ES-I3 (cell line): ENCODE measurements around the gene APOBEC3A.
"Not testable (repeated sequence)": the region's sequence is repeated elsewhere in the genome, so short reads cannot be mapped to it uniquely, and the experiment has no call there.

ENCODE experiments used
- H3K36me3 ChIP-seq: 2 replicates; pipeline ENCODE4 v1.6.1; 2013; ENCODE audit warnings: mild to moderate bottlenecking, low read length, control low read depth, moderate library complexity; ENCODE audit not compliant: insufficient read depth
- H3K4me1 ChIP-seq: 2 replicates; pipeline ENCODE4 v1.6.1; 2013; ENCODE audit warnings: mild to moderate bottlenecking, control low read depth, low read length; ENCODE audit not compliant: insufficient read depth
- H3K9ac ChIP-seq: 2 replicates; pipeline ENCODE4 v1.6.1; 2013; ENCODE audit warnings: low read depth, mild to moderate bottlenecking, low read length, moderate library complexity
- H3K9me3 ChIP-seq: 2 replicates; pipeline ENCODE4 v1.6.1; 2013; ENCODE audit warnings: mild to moderate bottlenecking, low read length, moderate library complexity; ENCODE audit not compliant: control insufficient read depth, insufficient read depth

Gene APOBEC3A

DNA sequence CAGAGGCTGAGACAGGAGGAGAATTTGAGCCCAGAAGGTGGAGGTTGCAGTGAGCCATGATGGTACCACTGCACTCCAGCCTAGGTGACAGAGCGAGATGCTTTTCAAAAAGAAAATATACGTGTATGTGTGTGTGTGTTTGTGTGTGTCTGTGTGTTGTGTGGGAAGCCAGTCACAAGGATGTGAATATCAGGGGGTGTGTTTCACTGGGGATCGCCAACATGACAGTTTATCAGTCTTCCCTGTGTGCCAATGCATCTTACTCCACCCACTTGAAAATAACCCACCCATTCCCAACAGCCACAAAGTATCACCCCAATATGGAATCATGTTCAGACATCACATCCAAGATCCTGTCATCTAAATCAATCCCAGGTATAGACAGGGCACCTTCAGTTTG lies 14.4 kb downstream of the APOBEC3A start:
- H3K36me3 ChIP-seq: no peaks in the 10 kb centered on the region
- no peaks in the 10 kb centered on the region for H3K9me3 ChIP-seq
- no peak overlapping the region for H3K9ac ChIP-seq
- H3K4me1 ChIP-seq: no peaks in the 10 kb centered on the region

GRCh38 chr22:38972558-38972957 lies 15.1 kb downstream of the APOBEC3A start:
- H3K9ac ChIP-seq: no peak overlapping the region
- peaks cover 5% of the 10 kb centered on the region for H3K9me3 ChIP-seq
- H3K36me3 ChIP-seq: no peaks in the 10 kb centered on the region
- no peaks in the 10 kb centered on the region for H3K4me1 ChIP-seq

DNA sequence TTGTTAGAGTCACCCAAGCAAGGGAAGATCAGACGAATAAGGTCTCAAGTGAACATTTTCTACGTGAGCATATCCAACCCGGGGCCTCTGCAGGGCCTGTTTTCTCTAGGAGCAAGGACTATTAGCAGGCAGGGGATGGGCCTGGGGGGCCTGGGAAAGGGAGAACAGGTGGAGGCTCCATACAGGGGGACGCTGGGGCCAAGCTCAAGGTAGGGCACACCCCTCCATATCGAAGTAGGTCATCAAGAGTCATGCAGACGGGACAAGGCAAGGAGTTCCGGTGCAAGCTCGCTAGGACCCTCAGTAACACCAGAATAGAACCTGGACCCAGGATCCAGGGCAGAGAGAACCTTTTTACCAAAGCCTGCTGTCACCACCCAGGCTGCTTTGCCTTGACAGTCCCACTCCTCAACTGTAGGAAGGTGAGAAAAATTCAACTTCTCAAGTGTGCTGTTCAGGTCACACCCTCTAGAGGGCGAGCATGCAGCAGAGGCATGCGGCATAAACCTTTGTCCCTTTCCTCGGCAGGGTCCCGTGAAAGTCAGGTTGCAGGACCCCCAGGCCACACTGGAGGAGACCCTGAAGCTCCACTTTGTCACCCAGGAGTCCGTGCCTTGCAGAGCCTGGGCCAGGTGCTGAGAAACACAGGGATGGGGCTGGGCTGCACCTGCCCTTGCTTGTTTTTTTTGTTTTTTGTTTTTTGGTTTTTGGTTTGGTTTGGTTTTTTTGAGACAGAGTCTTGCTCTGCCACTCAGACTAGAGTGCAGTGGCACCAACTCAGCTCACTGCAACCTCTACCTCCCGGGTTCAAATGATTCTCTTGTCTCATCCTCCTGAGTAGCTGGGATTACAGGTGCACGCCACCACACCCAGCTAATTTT lies 16.1 kb downstream of the APOBEC3A start:
- Histone ChIP-seq H3K9me3 (peaks cover 6% of the 10 kb centered on the region), H3K36me3 (no peaks in the 10 kb centered on the region), H3K9ac (no peak overlapping the region), H3K4me1 (no peaks in the 10 kb centered on the region)

GRCh38 chr22:38974170-38974825 lies 16.9 kb downstream of the APOBEC3A start:
- no peaks in the 10 kb centered on the region for H3K36me3 ChIP-seq
- peaks cover 6% of the 10 kb centered on the region for H3K9me3 ChIP-seq
- H3K9ac ChIP-seq: no peak overlapping the region
- no peaks in the 10 kb centered on the region for H3K4me1 ChIP-seq

DNA sequence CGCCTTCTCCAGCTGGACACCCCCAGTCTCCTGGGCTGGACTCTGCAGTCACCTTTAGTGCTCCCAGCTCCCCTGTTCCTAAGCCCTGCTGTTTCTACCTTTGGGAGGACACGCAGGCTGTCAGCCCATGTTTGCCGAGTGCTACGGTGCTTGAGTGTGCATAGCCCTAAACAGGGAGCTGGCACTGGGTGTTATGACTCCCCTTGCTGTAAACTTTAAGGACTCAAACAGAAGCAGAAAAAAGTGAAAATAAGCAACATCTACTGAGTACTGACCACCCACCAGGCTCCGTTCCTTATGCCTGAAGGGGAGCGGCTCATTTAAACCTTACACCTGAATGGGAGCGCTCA lies 17.4 kb downstream of the APOBEC3A start:
- H3K36me3 ChIP-seq: no peaks in the 10 kb centered on the region
- H3K4me1 ChIP-seq: no peaks in the 10 kb centered on the region
- H3K9me3 ChIP-seq: peaks cover 6% of the 10 kb centered on the region
- no peak overlapping the region for H3K9ac ChIP-seq

GRCh38 chr22:38977289-38977688 lies 19.9 kb downstream of the APOBEC3A start:
- H3K9me3 ChIP-seq, H3K9ac ChIP-seq, H3K36me3 ChIP-seq, H3K4me1 ChIP-seq: not testable (repeated sequence)

DNA sequence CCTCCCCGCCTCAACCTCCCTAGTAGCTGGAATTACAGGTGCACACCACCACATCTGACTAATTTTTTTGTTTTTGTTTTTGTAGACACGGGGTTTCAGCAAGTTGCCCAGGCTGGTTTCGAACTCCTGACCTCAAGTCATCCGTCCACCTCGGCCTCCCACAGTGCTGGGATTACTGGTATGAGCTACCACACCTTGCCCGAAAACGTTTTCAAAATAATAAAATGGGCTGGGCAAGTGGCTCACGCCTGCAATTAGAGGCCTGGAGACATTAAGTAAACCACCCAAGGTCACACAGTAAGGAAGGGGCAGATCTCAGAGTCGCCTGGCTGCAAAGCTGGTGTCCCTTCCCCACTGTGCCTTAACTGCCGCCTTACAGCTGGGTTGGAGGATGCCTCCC lies 23.2 kb downstream of the APOBEC3A start:
- not testable (repeated sequence) for H3K36me3 ChIP-seq, H3K9ac ChIP-seq, H3K4me1 ChIP-seq
- H3K9me3 ChIP-seq: peaks cover 18% of the 10 kb centered on the region

GRCh38 chr22:38981005-38981991 lies 23.9 kb downstream of the APOBEC3A start:
- Histone ChIP-seq H3K9me3 (peaks cover 18% of the 10 kb centered on the region), H3K36me3 (no peaks in the 10 kb centered on the region), H3K9ac (no peak overlapping the region), H3K4me1 (peaks cover 8% of the 10 kb centered on the region; the same call in 1 of the 2 replicates)

- Histone ChIP-seq H3K9me3 (peaks cover 16% of the 10 kb centered on the region), H3K9ac (no peak within 1 kb of the TSS), H3K4me1 (peaks cover 10% of the 10 kb centered on the region; the same call in 1 of the 2 replicates)
These were observed 24.9 kb downstream of the APOBEC3A start, which contains the start of gene APOBEC3B for GRCh38 chr22:38981992-38982927. Gene APOBEC3B, plus strand, starts transcription at chr22:38982347. Its CDS starts 107 bp downstream, at chr22:38982454.

GRCh38 chr22:38984224-38984623 lies 26.8 kb downstream of the APOBEC3A start:
- Histone ChIP-seq H3K9me3 (peaks cover 12% of the 10 kb centered on the region), H3K9ac (no peak overlapping the region), H3K4me1 (peaks cover 10% of the 10 kb centered on the region; the same call in 1 of the 2 replicates), H3K36me3 (no peaks in the 10 kb centered on the region)

More at GRCh38 chr22:38981992-38982927, 24.9 kb downstream of the APOBEC3A start, which contains the start of gene APOBEC3B:
- no peaks in the 10 kb centered on the region for H3K36me3 ChIP-seq

GRCh38 chr22:38984784-38985757 lies 27.7 kb downstream of the APOBEC3A start:
- H3K9ac ChIP-seq, H3K36me3 ChIP-seq: not testable (repeated sequence)
- Histone ChIP-seq H3K9me3 (peaks cover 12% of the 10 kb centered on the region), H3K4me1 (peaks cover 10% of the 10 kb centered on the region; the same call in 1 of the 2 replicates)

GRCh38 chr22:38986629-38987028 lies 29.2 kb downstream of the APOBEC3A start:
- Histone ChIP-seq H3K9me3 (peaks cover 12% of the 10 kb centered on the region), H3K36me3 (no peaks in the 10 kb centered on the region), H3K4me1 (peaks cover 7% of the 10 kb centered on the region; the same call in 1 of the 2 replicates), H3K9ac (no peak overlapping the region)
